GM12878 (cell line): ENCODE results near the gene ADD1. TPM values are rescaled to one million over a fixed set of nuclear protein-coding genes. Genes with fewer than 3 reads are reported as not detected.

Experiments used
- ATAC-seq: fragments of 200-7000 bp; cut with Tn5 transposase; 3 replicates; pipeline ENCODE4 v1.9.1; 2020; ENCODE audit warnings: mild to moderate bottlenecking, moderate library complexity
- BruUV-seq: library from RNA; stranded (reverse); fragments of 400-500 nt; replicated peaks from 2 replicates; lab custom pipeline; 2021; lab: Mats Ljungman, UMichigan
- CTCF ChIA-PET: fragments of 300-600 bp; sonication (Branson Sonifier 250); formaldehyde crosslinking; extraction: SDS; loops from one replicate; lab custom pipeline; 2021; ENCODE audit warnings: inconsistent platforms; lab: Yijun Ruan, JAX
- POLR2A ChIA-PET: fragments of 350-600 bp; formaldehyde crosslinking; extraction: SDS; loops from one replicate; lab custom pipeline; 2021; ENCODE audit warnings: inconsistent platforms; lab: Charles Lee
- RAD21 ChIA-PET: fragments of 300-600 bp; sonication (Branson Sonifier 250); formaldehyde crosslinking; loops from one replicate; lab custom pipeline; 2023; ENCODE audit warnings: antibody characterized with exemption; ENCODE audit not compliant: unreplicated experiment; lab: Charles Lee
- SMC1A ChIA-PET: fragments of 300-600 bp; sonication (Branson Sonifier 250); formaldehyde crosslinking; loops from one replicate; lab custom pipeline; 2023; ENCODE audit not compliant: unreplicated experiment, uncharacterized antibody; lab: Charles Lee
- DNase-seq: peaks from one replicate; pipeline ENCODE4 v3.0.0-alpha.2; 2011; ENCODE audit warnings: low read depth, low spot score
- FAIRE-seq: peaks from 3 replicates; lab custom pipeline; 2011; peaks lifted over from hg19 to GRCh38; lab: Jason Lieb, UNC
- H2AFZ ChIP-seq: 2 replicates; pipeline ENCODE4 v1.6.0; 2011; ENCODE audit warnings: low read depth, low read length, control low read depth; ENCODE audit not compliant: control insufficient read depth
- H3K27ac ChIP-seq: 2 replicates; pipeline ENCODE4 v1.5.1; 2011; ENCODE audit warnings: control low read depth; ENCODE audit not compliant: control insufficient read depth, insufficient read depth
- H3K27me3 ChIP-seq, 2 experiments: replicated peaks in 1 of 2; 2 replicates each; pipeline versions ENCODE4 v1.6.0 to v1.6.1; 2011; ENCODE audit warnings: low read length in 1 of 2; ENCODE audit not compliant: control insufficient read depth in 2 of 2, insufficient read depth in 2 of 2
- H3K36me3 ChIP-seq, 2 experiments: 2 replicates each; pipeline ENCODE4 v1.5.1; 2011; ENCODE audit warnings: low read length in 1 of 2; ENCODE audit not compliant: control insufficient read depth in 2 of 2, insufficient read depth in 2 of 2
- H3K4me1 ChIP-seq: 2 replicates; pipeline ENCODE4 v1.6.1; 2011; ENCODE audit warnings: mild to moderate bottlenecking, low read length, moderate library complexity, mixed read lengths; ENCODE audit not compliant: control insufficient read depth, insufficient read depth
- H3K4me2 ChIP-seq: 2 replicates; pipeline ENCODE4 v1.6.0; 2011; ENCODE audit warnings: control low read depth; ENCODE audit not compliant: control insufficient read depth, insufficient read depth
- H3K4me3 ChIP-seq: fragments of 200-600 bp; sonication (generic); 2 replicates; pipeline ENCODE4 v1.5.1; 2016
- H3K79me2 ChIP-seq: 2 replicates; pipeline ENCODE4 v1.6.0; 2011; ENCODE audit warnings: low read length; ENCODE audit not compliant: control insufficient read depth, insufficient read depth
- H3K9ac ChIP-seq: 2 replicates; pipeline ENCODE4 v1.8.0; 2011; ENCODE audit warnings: low read length, control low read depth, mixed read lengths; ENCODE audit not compliant: control insufficient read depth, insufficient read depth
- H3K9me3 ChIP-seq: replicated peaks from 3 replicates; pipeline ENCODE4 v1.5.1; 2011; ENCODE audit warnings: mild to moderate bottlenecking, low read length; ENCODE audit not compliant: control insufficient read depth, insufficient read depth
- H4K20me1 ChIP-seq: 2 replicates; pipeline ENCODE4 v1.6.0; 2011; ENCODE audit not compliant: control insufficient read depth, insufficient read depth
- CHD2 ChIP-seq: IDR thresholded peaks from 2 replicates; pipeline ENCODE4 v1.6.1; 2011; ENCODE audit warnings: low read depth, low read length, improper control_type of control experiment, borderline replicate concordance
- JUNB ChIP-seq: IDR thresholded peaks from 2 replicates; pipeline ENCODE4 v1.6.1; 2016; ENCODE audit warnings: antibody characterized with exemption, mild to moderate bottlenecking
- NKRF ChIP-seq: fragments of 450-650 bp; conservative IDR thresholded peaks from 2 replicates; pipeline ENCODE4 v1.6.1; 2017; ENCODE audit warnings: mild to moderate bottlenecking, moderate library complexity
- ZNF384 ChIP-seq: IDR thresholded peaks from 2 replicates; pipeline ENCODE4 v1.6.1; 2012; ENCODE audit warnings: low read depth, mild to moderate bottlenecking, low read length, improper control_type of control experiment, borderline replicate concordance
- ZSCAN29 ChIP-seq: fragments of 450-650 bp; IDR thresholded peaks from 2 replicates; pipeline ENCODE4 v1.6.1; 2017; ENCODE audit warnings: mild to moderate bottlenecking, moderate library complexity
- WGBS: methylation state at CpG from one replicate; pipeline ENCODE4 v1.1.6; 2016; ENCODE audit warnings: low lambda C conversion rate; ENCODE audit not compliant: insufficient replicate concordance, insufficient coverage; ENCODE audit errors: missing lambda C conversion rate; 5-methylcytosine and 5-hydroxymethylcytosine counted together
- in situ Hi-C: fragments of 300-500 bp; cut with MboI; formaldehyde crosslinking; loops from 9 replicates; pipeline ENCODE4 v1.14.3; 2018; ENCODE audit warnings: mixed read lengths
- intact Hi-C: fragments of 100-400 bp; cut with micrococcal nuclease; formaldehyde crosslinking; loops from one replicate; pipeline ENCODE4 v1.14.2; 2022; ENCODE audit not compliant: unreplicated experiment
- polyA plus RNA-seq, 11 experiments: library from polyadenylated mRNA; depleted of rRNA in 4 of 11; unstranded in 6 of 11; stranded (reverse) in 5 of 11; fragments of >200 nt; fragmentation: Nextera tagmentation in 4 of 11; fragmentation: Illumina TruSeq in 1 of 11; extraction: Ambion mirVana in 4 of 11; extraction: Trizol in 1 of 11; gene quantifications; 1 replicate in 1 of 11; 2 replicates in 10 of 11; pipeline versions ENCODE4 v1.2.1 to v1.2.3, GENCODE V29; 2011 to 2016; ENCODE audit warnings: inconsistent platforms in 2 of 11, missing spikeins in 2 of 11, low read depth in 1 of 11
- total RNA-seq, 4 experiments: library from RNA; depleted of rRNA in 3 of 4; stranded (reverse); fragments of >200 nt in 3 of 4; fragmentation: Illumina TruSeq in 1 of 4; extraction: Trizol in 1 of 4; gene quantifications; 2 replicates each; pipeline versions ENCODE4 v1.2.1 to v1.2.3, GENCODE V29; 2013 to 2021
- TF ChIP-seq, protein P1 (sequence below): fragments of 150-350 bp; IDR thresholded peaks from 2 replicates; pipeline ENCODE4 v1.6.1; 2014; ENCODE audit warnings: mild to moderate bottlenecking, low read depth, low read length

Gene ADD1
- total and polyA plus RNA-seq, 10 of the 15 experiments (the other 5 are each of a cell fraction or from before 2014, with no cell fraction given): 21.6 to 182 (median 105) TPM

- H2AFZ ChIP-seq: no peak overlapping the region
- no peak overlapping the region for H3K9ac ChIP-seq
- ChIA-PET SMC1A (interaction anchor here (0.6 to 6.2 kb wide), 3 partner anchors 9 to 197 kb away, joined by 3 to 49 read pairs (median 3); no protein-coding TSS in a partner anchor), POLR2A (interaction anchor here (1.2 to 6.7 kb wide), 2 partner anchors 9 to 10 kb away, joined by 3 to 57 read pairs; no protein-coding TSS in a partner anchor), RAD21 (no interaction called here), CTCF (interaction anchor here (0.9 to 4.5 kb wide), 2 partner anchors 10 to 32 kb away, joined by 3 to 17 read pairs; no protein-coding TSS in a partner anchor)
- no peaks in the 10 kb centered on the region for H3K27me3 ChIP-seq
- peaks cover 53% of the 10 kb centered on the region for H3K4me1 ChIP-seq
- H3K79me2 ChIP-seq: peaks cover 23% of the 10 kb centered on the region
- ATAC-seq (no peak), DNase-seq (no peak), FAIRE-seq (no peak)
- H3K4me3 ChIP-seq: no peak overlapping the region
- H3K4me2 ChIP-seq: no peak overlapping the region
- H3K36me3 ChIP-seq: no peaks in the 10 kb centered on the region
- H4K20me1 ChIP-seq: no peaks in the 10 kb centered on the region
- WGBS: 82% methylated on average over 22 of the region's 27 CpGs
- BruUV-seq: no TSS peak
- no peak for TF ChIP-seq NKRF
- no peak for TF ChIP-seq ZNF384
- TF ChIP-seq, protein P1, sequence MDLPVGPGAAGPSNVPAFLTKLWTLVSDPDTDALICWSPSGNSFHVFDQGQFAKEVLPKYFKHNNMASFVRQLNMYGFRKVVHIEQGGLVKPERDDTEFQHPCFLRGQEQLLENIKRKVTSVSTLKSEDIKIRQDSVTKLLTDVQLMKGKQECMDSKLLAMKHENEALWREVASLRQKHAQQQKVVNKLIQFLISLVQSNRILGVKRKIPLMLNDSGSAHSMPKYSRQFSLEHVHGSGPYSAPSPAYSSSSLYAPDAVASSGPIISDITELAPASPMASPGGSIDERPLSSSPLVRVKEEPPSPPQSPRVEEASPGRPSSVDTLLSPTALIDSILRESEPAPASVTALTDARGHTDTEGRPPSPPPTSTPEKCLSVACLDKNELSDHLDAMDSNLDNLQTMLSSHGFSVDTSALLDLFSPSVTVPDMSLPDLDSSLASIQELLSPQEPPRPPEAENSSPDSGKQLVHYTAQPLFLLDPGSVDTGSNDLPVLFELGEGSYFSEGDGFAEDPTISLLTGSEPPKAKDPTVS: no peak
- TF ChIP-seq CHD2: no peak
- TF ChIP-seq ZSCAN29: no peak
- no peak for TF ChIP-seq JUNB
- in situ Hi-C loops: no loop called here
- intact Hi-C loops: no loop called here
- H3K9me3 ChIP-seq: no peaks in the 10 kb centered on the region
- H3K27ac ChIP-seq: no peak overlapping the region
These were observed 47.5 kb upstream of the ADD1 start for GRCh38 chr4:2795893-2796848.
